ENCODE data around the gene TRMT112. TPM values are rescaled to one million over a fixed set of nuclear protein-coding genes. Genes with fewer than 3 reads are reported as not detected.

TRMT112 gene
- total RNA-seq, 3 donors from 2014 or later (not counting 1 experiment from before 2014, with no cell fraction given) = 98.4 to 106 (median 105) TPM

DNA sequence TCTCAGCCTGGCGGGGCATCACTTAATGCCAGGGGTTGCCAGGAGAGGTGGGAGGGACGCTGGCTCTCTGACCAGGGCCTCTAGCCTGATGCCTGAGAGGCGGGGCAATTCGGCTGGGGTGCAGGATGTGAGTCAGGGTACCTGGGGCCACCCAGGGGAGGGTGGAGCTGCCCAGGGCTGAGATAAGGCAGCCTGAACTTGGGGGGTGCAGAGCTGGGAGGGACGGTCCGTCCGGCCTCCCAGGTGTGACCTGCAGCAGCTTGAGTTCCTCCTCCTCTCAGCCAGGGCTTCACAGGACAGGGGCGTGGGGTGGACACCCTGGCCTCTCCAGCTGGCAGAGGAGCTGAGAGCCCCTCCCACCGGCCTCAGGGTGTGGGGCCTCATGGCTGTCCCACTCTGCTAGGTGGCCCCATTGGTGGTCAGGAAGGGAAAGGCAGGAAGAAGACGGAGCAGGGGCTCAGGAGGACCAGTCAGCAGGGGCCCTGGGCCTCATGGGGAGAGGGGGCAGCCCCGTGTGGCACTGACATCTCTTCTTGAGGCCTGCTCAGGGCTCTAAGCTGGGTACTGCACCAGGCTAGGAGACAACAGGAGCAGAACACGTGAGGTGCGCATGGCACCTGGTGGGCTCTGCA, 40.7 kb upstream of the TRMT112 start:
- Mint-ChIP-seq H3K4me3 (peak overlapping the region; percentile 79), H3K27ac (peak overlapping the region; percentile 38 to 73), H3K9me3 (no peaks in the 10 kb centered on the region), H3K27me3 (ENCODE audit: low read depth in 2 of 2) (no peaks in the 10 kb centered on the region), H3K36me3 (no peaks in the 10 kb centered on the region), H3K4me1 (peaks cover 9 to 30% of the 10 kb centered on the region in 2 donors)
- TF ChIP-seq, protein P1, sequence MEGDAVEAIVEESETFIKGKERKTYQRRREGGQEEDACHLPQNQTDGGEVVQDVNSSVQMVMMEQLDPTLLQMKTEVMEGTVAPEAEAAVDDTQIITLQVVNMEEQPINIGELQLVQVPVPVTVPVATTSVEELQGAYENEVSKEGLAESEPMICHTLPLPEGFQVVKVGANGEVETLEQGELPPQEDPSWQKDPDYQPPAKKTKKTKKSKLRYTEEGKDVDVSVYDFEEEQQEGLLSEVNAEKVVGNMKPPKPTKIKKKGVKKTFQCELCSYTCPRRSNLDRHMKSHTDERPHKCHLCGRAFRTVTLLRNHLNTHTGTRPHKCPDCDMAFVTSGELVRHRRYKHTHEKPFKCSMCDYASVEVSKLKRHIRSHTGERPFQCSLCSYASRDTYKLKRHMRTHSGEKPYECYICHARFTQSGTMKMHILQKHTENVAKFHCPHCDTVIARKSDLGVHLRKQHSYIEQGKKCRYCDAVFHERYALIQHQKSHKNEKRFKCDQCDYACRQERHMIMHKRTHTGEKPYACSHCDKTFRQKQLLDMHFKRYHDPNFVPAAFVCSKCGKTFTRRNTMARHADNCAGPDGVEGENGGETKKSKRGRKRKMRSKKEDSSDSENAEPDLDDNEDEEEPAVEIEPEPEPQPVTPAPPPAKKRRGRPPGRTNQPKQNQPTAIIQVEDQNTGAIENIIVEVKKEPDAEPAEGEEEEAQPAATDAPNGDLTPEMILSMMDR (IDR thresholded peaks at IDR 0.05) = no peak
- peaks cover 43% of the 10 kb centered on the region for H3K4me1 ChIP-seq (ENCODE audit: control insufficient read depth, insufficient read depth, low read length)
- no peaks in the 10 kb centered on the region for H3K9me3 ChIP-seq (ENCODE audit: control insufficient read depth, insufficient read depth, low read length)
- H3K27me3 ChIP-seq (ENCODE audit: control insufficient read depth, insufficient read depth, low read length) = no peaks in the 10 kb centered on the region
- peaks cover 32% of the 10 kb centered on the region for H3K36me3 ChIP-seq (ENCODE audit: control insufficient read depth, insufficient read depth, low read length)
- no peak overlapping the region for H3K27ac ChIP-seq (ENCODE audit: low read length)
- ATAC-seq (peak in 1 of 3 donors; percentile 28), DNase-seq (peak in 1 of 2 donors; percentile 28)
- WGBS (ENCODE audit: insufficient coverage) = 72% methylated on average over 13 of the region's 13 CpGs
- intact Hi-C loops (cut with micrococcal nuclease) = loop anchor here (2.0 kb wide), 1 partner anchor 53 kb away; the partner anchor contains the start of gene ESRRA
- H3K4me3 ChIP-seq (ENCODE audit: low read length) = no peak overlapping the region

DNA sequence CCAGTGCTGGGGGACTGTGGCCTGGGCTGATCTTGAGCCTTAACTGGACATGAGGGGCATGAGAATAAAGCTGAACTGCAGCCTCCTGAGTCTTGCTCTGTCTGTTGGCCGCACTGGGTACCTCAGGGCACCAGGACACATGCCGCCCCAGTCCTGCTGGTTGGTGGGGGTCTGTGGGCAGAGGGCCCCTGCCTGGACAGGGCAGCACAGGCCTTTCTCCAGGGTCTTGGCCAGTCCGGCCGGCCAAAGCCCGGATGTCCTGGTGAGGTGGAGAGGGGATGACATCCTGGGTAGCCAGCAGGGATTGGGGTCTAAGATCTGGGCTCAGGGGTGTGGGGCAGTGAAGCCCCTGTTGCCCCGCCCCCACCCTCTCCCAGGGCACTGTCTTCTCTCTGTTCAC, 40.1 kb upstream of the TRMT112 start:
- H3K4me3 Mint-ChIP-seq = peak overlapping the region; percentile 17
- DNase-seq = no peak
- H3K9me3 ChIP-seq (ENCODE audit: control insufficient read depth, insufficient read depth, low read length) = no peaks in the 10 kb centered on the region
- no peaks in the 10 kb centered on the region for H3K9me3 Mint-ChIP-seq
- no peaks in the 10 kb centered on the region for H3K27me3 ChIP-seq (ENCODE audit: control insufficient read depth, insufficient read depth, low read length)
- intact Hi-C loops (cut with micrococcal nuclease) = no loop called here
- H3K36me3 Mint-ChIP-seq = no peaks in the 10 kb centered on the region
- peak overlapping the region in 1 of 2 donors; percentile 38 for H3K27ac Mint-ChIP-seq
- H3K36me3 ChIP-seq (ENCODE audit: control insufficient read depth, insufficient read depth, low read length) = peaks cover 34% of the 10 kb centered on the region
- ATAC-seq = no peak
- H3K4me1 ChIP-seq (ENCODE audit: control insufficient read depth, insufficient read depth, low read length) = peaks cover 43% of the 10 kb centered on the region
- TF ChIP-seq, protein P1 (IDR thresholded peaks at IDR 0.05) = no peak
- H3K27ac ChIP-seq (ENCODE audit: low read length) = no peak overlapping the region
- H3K4me3 ChIP-seq (ENCODE audit: low read length) = no peak overlapping the region
- no peaks in the 10 kb centered on the region for H3K27me3 Mint-ChIP-seq (ENCODE audit: low read depth in 2 of 2)
- WGBS (ENCODE audit: insufficient coverage) = 100% methylated on average over 5 of the region's 6 CpGs
- H3K4me1 Mint-ChIP-seq = peaks cover 9 to 30% of the 10 kb centered on the region in 2 donors

- H3K9me3 Mint-ChIP-seq = no peaks in the 10 kb centered on the region
- ATAC-seq (no peak), DNase-seq (peak in 1 of 2 donors; percentile 47)
- no peaks in the 10 kb centered on the region for H3K27me3 Mint-ChIP-seq (ENCODE audit: low read depth in 2 of 2)
- H3K36me3 Mint-ChIP-seq = no peaks in the 10 kb centered on the region
- Histone ChIP-seq H3K4me3 (ENCODE audit: low read length) (no peak overlapping the region), H3K9me3 (ENCODE audit: control insufficient read depth, insufficient read depth, low read length) (no peaks in the 10 kb centered on the region), H3K36me3 (ENCODE audit: control insufficient read depth, insufficient read depth, low read length) (peaks cover 31% of the 10 kb centered on the region), H3K27ac (ENCODE audit: low read length) (no peak overlapping the region), H3K27me3 (ENCODE audit: control insufficient read depth, insufficient read depth, low read length) (no peaks in the 10 kb centered on the region), H3K4me1 (ENCODE audit: control insufficient read depth, insufficient read depth, low read length) (peaks cover 43% of the 10 kb centered on the region)
- 95% methylated on average over 25 of the region's 25 CpGs for WGBS (ENCODE audit: insufficient coverage)
- peaks cover 9 to 32% of the 10 kb centered on the region in 2 donors for H3K4me1 Mint-ChIP-seq
- H3K4me3 Mint-ChIP-seq = peak overlapping the region; percentile 72
- peak overlapping the region; percentile 66 to 75 for H3K27ac Mint-ChIP-seq
- intact Hi-C loops (cut with micrococcal nuclease) = no loop called here
- TF ChIP-seq, protein P1 (IDR thresholded peaks at IDR 0.05) = no peak
Measured at GRCh38 chr11:64356498-64357411, 39.4 kb upstream of the TRMT112 start.
